Breast epithelium (tissue), 3 donors: ENCODE results near the gene RAPGEF1.

Source experiments
- POLR2A ChIP-seq: fragments of 450-650 bp; IDR thresholded peaks from one replicate; pipeline ENCODE4 v1.6.1; 2016; ENCODE audit warnings: antibody characterized with exemption, mild to moderate bottlenecking, moderate library complexity
- TF ChIP-seq, protein P1 (sequence below), 3 donors: fragments of 450-650 bp; IDR thresholded peaks; one replicate each; pipeline ENCODE4 v1.5.1; 2016 to 2017; ENCODE audit warnings: antibody characterized with exemption in 3 of 3, mild to moderate bottlenecking in 3 of 3, moderate library complexity in 3 of 3

DNA sequence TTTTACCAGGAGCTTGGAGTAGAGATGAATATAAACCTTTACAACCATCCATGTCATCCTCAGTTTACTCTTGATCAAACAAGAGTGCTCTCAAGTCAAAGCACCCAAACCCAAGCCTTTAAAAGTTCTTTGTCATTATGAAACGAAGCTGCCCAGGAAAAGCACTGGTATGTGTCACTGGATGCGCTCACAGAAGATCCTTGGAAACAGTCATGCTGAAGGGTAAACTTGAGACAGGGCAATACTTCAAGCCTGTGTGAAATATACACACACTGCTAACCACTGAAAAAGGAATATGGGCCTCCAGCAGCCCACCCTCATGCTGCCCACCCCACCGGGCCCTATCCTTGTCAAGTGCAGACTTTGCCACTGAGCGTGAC lies 110.1 kb downstream of the RAPGEF1 start:
- TF ChIP-seq, protein P1, sequence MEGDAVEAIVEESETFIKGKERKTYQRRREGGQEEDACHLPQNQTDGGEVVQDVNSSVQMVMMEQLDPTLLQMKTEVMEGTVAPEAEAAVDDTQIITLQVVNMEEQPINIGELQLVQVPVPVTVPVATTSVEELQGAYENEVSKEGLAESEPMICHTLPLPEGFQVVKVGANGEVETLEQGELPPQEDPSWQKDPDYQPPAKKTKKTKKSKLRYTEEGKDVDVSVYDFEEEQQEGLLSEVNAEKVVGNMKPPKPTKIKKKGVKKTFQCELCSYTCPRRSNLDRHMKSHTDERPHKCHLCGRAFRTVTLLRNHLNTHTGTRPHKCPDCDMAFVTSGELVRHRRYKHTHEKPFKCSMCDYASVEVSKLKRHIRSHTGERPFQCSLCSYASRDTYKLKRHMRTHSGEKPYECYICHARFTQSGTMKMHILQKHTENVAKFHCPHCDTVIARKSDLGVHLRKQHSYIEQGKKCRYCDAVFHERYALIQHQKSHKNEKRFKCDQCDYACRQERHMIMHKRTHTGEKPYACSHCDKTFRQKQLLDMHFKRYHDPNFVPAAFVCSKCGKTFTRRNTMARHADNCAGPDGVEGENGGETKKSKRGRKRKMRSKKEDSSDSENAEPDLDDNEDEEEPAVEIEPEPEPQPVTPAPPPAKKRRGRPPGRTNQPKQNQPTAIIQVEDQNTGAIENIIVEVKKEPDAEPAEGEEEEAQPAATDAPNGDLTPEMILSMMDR (IDR thresholded peaks at IDR 0.05) = no peak
- TF ChIP-seq POLR2A = no peak
